ENCODE results near the gene WFDC8. TPM values are rescaled to one million over a fixed set of nuclear protein-coding genes. Genes with fewer than 3 reads are reported as not detected.
"Not testable (repeated sequence)": the region's sequence is repeated elsewhere in the genome, so short reads cannot be mapped to it uniquely, and the experiment has no call there.

The WFDC8 gene
- total RNA-seq, 1 donor from 2014 or later = not detected

DNA sequence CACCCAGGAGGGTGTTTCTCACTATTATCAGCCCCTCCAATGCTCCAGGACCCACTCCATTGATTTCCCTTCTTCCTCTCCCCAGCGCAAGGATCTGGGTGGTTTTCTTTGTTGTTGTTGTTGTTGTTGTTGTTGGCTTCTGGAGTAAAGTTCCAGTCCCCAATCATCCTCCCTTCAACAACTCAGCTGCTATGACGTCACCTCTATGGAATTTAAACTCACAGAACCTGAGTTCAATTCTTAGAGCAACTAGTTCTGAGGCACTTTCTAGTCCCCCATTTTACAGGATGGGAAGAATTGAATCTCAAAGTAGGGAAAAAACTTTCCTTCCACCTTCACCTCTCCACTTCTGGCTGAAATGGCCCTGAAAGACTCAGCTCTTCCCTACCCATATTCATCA lies 9.7 kb upstream of the WFDC8 start:
- Histone ChIP-seq H3K9me3 (no peaks in the 10 kb centered on the region), H3K36me3 (no peaks in the 10 kb centered on the region), H3K4me1 (no peaks in the 10 kb centered on the region), H3K27me3 (ENCODE audit: low read depth) (no peaks in the 10 kb centered on the region), H3K4me3 (no peak overlapping the region), H3K27ac (no peak overlapping the region)
- ATAC-seq (no peak), DNase-seq (no peak)
- TF ChIP-seq CTCF (IDR thresholded peaks at IDR 0.05) = no peak
- intact Hi-C loops (cut with DNase I) = no loop called here

GRCh38 chr20:45585986-45586385 lies 6.9 kb upstream of the WFDC8 start:
- H3K36me3 ChIP-seq; H3K9me3 ChIP-seq; H3K4me3 ChIP-seq; H3K27me3 ChIP-seq (ENCODE audit: low read depth); H3K4me1 ChIP-seq; DNase-seq; ATAC-seq; intact Hi-C loops (cut with DNase I); H3K27ac ChIP-seq: not testable (repeated sequence)

- H3K36me3 ChIP-seq; H3K4me3 ChIP-seq; ATAC-seq; H3K4me1 ChIP-seq; DNase-seq; intact Hi-C loops (cut with DNase I); H3K27me3 ChIP-seq (ENCODE audit: low read depth); H3K27ac ChIP-seq; H3K9me3 ChIP-seq: not testable (repeated sequence)
Measured at GRCh38 chr20:45584294-45584693, 5.2 kb upstream of the WFDC8 start.

DNA sequence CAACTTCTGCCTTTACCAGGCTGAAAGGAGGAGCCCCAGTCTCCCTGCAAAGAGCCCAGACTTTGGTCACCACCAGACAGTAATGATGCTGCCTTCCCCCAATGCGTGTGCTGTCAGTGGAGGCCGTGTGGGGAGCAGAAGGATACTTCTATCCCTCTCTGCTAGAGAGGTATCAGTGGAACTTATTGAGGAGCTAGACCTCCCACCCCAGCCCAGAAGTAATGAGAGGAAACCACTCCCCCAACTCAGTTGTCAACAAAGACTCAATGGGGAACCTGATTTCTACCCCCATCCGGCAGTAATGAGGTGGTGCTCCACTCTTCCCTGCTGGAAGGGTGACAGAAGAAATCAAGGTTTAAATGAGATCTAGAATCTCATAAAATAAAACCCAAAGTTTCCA lies 4.4 kb upstream of the WFDC8 start:
- DNase-seq (no peak), ATAC-seq (no peak)
- Histone ChIP-seq H3K4me1 (no peaks in the 10 kb centered on the region), H3K9me3 (no peaks in the 10 kb centered on the region), H3K36me3 (no peaks in the 10 kb centered on the region), H3K27me3 (ENCODE audit: low read depth) (no peaks in the 10 kb centered on the region), H3K4me3 (no peak overlapping the region), H3K27ac (no peak overlapping the region)
- intact Hi-C loops (cut with DNase I) = no loop called here
- TF ChIP-seq CTCF (IDR thresholded peaks at IDR 0.05) = no peak

DNA sequence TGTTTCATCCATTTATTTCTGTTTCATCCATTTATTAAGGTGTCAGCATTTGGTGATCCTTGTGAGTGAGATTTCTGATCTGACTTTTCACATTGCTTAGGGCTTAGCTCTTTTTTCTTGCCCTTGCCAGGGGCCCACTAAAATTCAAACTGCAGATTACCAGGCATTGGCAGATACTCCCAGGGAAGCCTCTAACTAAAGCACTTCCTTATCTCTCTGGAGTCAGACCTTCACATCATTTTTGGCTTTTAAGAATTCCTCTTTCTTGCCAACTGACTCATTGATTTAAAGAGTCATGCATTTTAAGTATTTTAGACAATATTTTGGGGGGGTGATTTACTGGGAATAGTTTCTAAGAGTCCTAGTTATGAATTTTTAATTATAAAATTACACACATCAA lies 2.6 kb upstream of the WFDC8 start:
- ATAC-seq = no peak
- no peak for TF ChIP-seq CTCF (IDR thresholded peaks at IDR 0.05)
- no peak for DNase-seq

GRCh38 chr20:45578231-45578630 lies 853 bp downstream of the WFDC8 start:
- TF ChIP-seq CTCF (IDR thresholded peaks at IDR 0.05) = no peak
- intact Hi-C loops (cut with DNase I) = no loop called here

More for the DNA sequence above, 2.6 kb upstream of the WFDC8 start:
- Histone ChIP-seq H3K4me3 (no peak overlapping the region), H3K27me3 (ENCODE audit: low read depth) (no peaks in the 10 kb centered on the region), H3K9me3 (no peaks in the 10 kb centered on the region), H3K36me3 (no peaks in the 10 kb centered on the region), H3K4me1 (no peaks in the 10 kb centered on the region), H3K27ac (no peak overlapping the region)
- intact Hi-C loops (cut with DNase I) = no loop called here

DNA sequence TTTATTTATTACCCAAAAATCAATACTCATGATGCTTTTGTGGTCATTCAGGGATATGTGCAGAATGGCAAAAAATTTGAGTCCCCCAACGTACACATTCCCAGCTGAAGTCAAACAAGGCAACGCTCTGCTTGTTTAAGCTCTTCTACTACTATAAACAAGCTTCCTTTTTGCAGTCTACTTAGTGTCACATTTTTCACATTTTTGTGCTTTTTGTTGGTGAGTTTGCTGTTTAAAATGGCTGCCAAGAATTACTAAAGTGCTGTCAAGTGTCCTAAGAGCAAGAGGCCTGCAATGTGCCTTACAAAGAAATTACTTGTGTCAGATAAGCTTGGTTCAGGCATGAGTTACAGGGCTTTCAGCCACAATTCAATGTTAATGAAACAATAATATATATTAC lies 2.1 kb downstream of the WFDC8 start:
- H3K4me3 ChIP-seq = no peak overlapping the region
- DNase-seq (no peak), ATAC-seq (peak; percentile 72 to 90)
- peak overlapping the region; percentile 27 for H3K27ac ChIP-seq
- no peaks in the 10 kb centered on the region for H3K27me3 ChIP-seq (ENCODE audit: low read depth)
- H3K4me1 ChIP-seq = peaks cover 5% of the 10 kb centered on the region
- no peaks in the 10 kb centered on the region for H3K36me3 ChIP-seq
- intact Hi-C loops (cut with DNase I) = no loop called here
- no peaks in the 10 kb centered on the region for H3K9me3 ChIP-seq
- TF ChIP-seq CTCF (IDR thresholded peaks at IDR 0.05) = no peak

More at GRCh38 chr20:45578231-45578630, 853 bp downstream of the WFDC8 start:
- H3K4me3 ChIP-seq = no peak overlapping the region
- no peak for DNase-seq
- no peaks in the 10 kb centered on the region for H3K9me3 ChIP-seq
- ATAC-seq = no peak
- peaks cover 5% of the 10 kb centered on the region for H3K4me1 ChIP-seq
- H3K36me3 ChIP-seq = no peaks in the 10 kb centered on the region
- H3K27ac ChIP-seq = no peak overlapping the region
- H3K27me3 ChIP-seq (ENCODE audit: low read depth) = no peaks in the 10 kb centered on the region

Measured in lower lobe of right lung (tissue), 2 donors.